NT2/D1 (cell line): Measurements from ENCODE around the gene MIEF2.

ENCODE experiments used
- SUZ12 ChIP-seq: IDR thresholded peaks from 2 replicates; pipeline ENCODE4 v1.6.1; 2011; ENCODE audit not compliant: insufficient read length, insufficient read depth; ENCODE audit errors: extremely low read depth
- YY1 ChIP-seq: IDR thresholded peaks from 2 replicates; pipeline ENCODE4 v1.6.1; 2011; ENCODE audit not compliant: insufficient read length, insufficient read depth
- ZNF274 ChIP-seq: IDR thresholded peaks from 2 replicates; pipeline ENCODE4 v1.6.1; 2011; ENCODE audit warnings: mild to moderate bottlenecking, low read depth, low read length

GRCh38 chr17:18246880-18247612 lies 13.4 kb upstream of the MIEF2 start:
- TF ChIP-seq YY1 (no peak), ZNF274 (no peak), SUZ12 (no peak)
